Astrocyte of the hippocampus (primary cell): ENCODE data around the gene GLIPR1L1.

Experiments
- DNase-seq: peaks from one replicate; pipeline ENCODE4 v3.0.0; 2011; ENCODE audit warnings: low read depth, low spot score

GLIPR1L1 gene

DNA sequence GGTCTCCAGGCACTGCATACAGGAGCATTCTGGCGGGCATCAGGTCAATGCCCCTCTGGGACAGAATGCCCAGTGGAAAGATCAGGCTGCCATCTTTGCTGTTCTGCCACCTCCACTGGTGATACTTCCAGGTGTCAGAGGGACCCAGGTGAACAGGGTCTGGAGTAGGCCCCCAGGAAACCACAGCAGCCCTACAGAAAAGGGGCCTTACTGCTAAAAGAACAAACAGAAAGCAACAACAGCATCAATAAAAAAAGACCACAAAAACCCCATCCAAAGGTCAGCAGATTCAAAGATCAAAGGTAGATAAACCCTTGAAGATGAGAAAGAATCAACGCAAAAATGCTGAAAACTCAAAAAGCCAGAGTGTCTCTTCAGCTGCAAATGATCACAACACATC lies 15.9 kb downstream of the GLIPR1L1 start:
- DNase-seq = no peak

DNA sequence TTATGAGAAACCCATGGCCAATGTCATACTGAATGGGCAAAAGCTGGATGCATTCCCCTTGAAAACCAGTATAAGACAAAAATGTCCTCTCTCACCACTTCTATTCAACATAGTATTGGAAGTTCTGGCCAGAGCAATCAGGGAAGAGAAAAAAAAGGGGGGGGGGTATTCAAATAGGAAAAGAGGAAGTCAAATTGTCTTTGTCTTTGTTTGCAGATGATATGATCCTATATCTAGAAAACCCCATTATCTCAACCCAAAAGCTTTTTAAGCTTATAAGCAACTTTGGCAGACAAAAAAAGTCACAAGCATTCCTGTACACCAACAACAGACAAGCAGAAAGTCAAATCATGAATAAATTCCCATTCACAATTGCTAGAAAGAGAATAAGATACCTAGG lies 19.5 kb downstream of the GLIPR1L1 start:
- DNase-seq = no peak

DNA sequence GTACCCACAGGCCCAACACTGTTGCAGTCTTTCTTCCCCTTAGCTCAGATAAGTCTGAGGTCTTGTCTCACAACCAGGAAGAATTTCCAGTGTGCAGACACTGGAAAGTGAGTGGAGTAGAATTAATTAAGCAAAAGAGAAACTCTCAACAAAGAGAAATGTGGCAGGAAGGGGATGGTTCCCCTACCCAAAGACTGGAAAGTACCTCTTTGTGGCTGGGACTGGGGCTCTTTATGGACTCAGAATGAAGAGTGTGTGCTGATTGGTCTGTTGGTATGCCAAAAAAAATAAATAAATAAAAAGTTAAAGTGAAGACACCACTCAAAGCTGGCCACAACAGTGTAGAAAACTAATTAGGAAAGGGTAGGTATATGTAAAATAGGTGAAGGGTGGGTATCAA lies 26.4 kb downstream of the GLIPR1L1 start:
- DNase-seq = no peak

DNA sequence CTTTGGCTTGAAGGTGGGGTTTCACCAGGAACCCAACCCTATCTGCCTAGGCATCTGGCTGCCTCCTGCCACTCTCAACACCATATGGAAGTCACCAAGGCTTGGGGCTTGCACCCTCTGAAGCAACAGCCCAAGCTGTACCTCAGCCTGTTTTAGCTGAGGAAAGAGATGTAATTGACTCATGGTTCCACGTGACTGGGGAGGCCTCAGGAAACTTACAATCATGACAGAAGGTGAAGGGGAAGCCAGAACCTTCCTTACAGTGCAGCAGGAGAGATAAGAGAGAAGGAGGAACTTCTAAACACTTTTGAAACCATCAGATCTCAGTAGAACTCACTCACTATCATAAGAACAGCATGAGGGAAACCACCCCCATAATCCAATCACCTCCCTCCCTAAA lies 26.9 kb downstream of the GLIPR1L1 start:
- DNase-seq = no peak

DNA sequence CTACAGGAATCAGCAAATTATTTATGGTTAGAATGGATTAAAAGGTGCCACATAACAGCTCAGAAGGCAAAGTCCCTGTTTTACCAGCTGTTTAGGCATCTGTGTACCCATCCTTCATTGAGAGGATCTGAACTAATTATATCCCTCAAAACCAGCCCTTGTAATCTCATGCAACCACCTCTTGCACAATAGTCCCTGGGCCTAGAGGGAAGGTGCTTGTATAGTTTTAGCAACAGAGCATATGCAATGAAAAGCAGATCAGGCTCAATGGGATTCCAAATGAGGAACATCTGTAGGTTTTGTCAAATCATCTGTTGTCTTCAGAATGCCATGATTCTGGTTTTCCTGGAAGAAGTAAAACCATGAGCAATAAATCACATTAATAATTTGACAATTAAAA lies 30.4 kb downstream of the GLIPR1L1 start:
- no peak for DNase-seq

DNA sequence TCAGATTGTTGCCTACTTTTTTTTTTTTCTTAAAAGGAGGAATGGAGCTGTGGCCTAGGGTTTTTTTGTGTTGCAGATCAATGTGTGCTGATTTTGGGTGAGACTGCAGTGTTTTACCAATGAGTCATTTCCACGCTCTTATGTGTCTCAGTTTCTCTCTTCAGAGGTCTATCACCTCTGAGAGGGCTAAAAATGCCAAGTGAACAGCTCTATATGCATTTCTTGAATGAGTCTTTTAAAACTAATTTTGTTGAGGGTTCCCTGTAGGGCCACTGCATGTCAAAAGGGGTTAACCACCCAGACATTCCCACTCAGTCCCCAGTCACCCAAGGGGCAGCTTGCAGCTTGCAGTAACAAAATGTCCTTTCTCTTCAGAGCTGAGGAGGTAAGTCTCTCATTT lies 32.2 kb downstream of the GLIPR1L1 start:
- peak; percentile 54 for DNase-seq

DNA sequence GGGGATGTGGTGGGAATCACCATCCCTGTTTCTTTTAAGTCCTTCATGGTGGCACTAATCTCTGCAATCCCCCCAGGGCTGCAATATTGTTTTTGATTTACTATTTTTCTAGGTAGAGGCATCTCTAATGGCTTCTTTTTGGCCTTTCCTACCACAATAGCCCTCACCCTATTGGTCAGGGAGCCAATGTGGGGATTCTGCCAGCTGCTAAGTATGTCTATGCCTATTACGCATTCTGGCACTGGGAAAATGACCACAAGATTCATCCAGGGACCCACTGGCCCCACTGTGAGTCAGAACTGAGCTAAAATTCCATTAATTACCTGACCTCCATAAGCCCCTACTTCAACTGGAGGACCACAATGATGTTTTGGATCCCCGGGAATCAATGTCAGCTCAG lies 40.5 kb downstream of the GLIPR1L1 start:
- peak; percentile 56 for DNase-seq

DNA sequence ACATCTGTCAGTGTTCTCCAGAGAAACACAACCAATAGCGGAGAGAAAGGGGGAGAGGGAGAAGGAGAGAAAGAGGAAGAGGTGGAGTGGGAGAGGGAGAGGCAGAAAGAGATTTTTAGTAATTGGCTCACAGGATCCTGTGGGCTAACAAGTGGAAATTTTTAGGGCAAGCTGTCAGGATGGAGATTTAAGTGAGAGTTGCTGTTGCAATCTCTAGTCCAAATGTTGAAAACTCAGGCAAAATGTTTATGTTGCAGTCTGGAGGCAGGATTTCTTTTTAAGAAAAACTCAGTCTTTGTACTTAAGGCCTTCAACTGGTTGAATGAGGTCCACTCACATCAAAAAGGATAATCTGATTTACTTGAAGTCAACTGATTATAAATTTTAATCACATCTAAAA lies 43.9 kb downstream of the GLIPR1L1 start:
- no peak for DNase-seq

DNA sequence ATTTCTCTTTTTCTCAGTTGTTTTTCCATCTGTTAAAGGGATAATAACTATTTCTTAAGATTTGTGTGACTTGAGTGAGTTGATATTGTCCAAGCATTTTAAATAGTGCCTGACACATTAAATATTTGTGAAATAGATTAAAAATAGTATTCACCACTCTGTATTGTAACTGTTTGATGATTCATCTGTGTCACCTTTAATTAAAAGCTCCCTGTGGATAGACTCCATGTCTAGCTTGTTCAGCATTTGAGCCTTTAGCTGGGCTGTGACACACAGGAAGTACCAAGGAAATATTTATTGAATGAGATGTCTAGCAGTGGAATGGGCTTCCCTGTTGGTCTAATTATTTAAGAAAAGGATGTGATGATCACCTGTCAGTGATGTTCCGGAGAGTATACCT lies 54.6 kb downstream of the GLIPR1L1 start:
- peak; percentile 46 for DNase-seq

DNA sequence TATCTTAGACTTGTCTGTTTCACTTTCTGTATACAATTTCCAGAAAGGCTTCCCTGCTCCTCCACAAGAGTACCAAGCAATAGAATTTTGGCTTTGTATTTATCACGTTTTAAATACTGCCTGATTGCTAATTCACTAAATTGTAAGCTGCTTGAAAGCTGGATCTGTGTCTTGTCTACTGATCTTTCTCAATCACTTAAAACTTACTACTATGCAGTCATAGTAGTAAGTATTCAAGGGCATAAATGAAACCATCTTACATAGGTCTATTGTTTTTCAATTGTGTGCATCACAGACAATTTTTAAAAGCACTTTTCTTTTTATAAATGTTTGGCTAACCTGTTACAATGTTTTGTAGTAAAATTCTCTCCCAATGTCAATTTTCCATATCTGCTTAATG lies 55.2 kb downstream of the GLIPR1L1 start:
- DNase-seq = no peak

DNA sequence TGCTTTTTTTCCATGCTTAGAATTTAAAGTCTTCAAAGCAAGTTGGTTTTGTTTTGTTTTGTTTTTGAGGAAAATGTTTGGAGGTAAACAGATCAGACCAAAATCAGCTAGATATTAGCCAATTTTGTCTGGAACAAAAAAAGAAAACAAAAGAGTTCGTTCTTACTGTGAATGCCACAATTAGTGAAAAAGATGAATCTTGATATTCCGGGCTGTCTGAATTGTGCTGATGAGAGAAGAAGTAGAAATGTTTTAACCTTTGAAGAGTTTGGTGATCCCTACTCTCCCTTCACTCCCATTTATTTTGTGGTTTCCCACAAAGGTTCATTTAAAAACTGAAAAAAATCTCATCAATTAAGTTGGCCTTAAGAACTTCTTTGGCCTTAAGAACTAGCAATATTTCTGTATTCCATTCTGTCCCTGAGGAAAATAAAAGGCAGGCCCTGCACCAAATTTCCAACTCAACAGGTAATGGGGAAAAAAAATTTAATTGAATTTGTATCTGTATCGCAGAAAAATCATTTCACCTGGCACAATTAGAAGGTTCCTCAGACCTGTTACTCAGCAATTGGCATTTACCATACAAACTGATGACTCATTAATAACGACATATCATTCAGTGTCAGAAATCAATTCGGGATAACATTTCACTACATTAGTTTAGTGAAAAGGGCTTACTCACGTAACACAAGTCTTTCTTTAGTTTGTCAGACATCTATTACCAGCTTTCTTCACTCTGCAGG lies 55.9 kb downstream of the GLIPR1L1 start:
- DNase-seq = no peak

DNA sequence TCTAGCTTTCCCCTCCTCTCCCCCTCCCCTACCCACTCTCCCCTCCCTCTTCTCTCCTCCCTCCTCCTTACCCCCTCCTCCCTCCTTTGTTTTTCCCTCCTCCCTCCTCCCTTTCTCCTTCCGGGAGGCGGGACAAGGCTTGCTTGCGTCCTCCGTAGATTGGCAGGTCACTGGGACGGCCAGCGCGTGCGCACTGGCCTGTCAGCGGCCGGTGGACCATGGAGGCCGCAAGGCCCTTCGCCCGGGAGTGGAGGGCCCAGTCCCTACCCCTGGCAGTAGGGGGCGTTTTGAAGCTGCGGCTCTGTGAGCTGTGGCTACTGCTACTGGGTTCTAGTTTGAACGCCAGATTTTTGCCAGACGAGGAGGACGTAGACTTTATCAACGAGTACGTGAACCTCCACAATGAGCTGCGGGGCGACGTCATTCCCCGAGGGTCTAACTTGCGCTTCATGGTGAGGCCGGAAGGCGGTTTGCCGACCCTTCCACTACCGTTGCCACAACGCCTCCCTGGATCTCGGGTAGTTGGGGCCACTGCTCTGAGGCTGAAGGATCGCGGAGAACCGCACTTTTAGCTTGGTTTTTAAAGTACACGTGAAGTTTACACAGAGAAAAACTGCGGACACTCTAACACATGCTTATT lies 56.5 kb downstream of the GLIPR1L1 start, which contains the start of gene GLIPR1L2:
Gene GLIPR1L2 (plus strand): TSS at position 191 of the 640 bp plus-strand sequence. CDS start 28 bp downstream, at position 219.
- peak; percentile 100 for DNase-seq

DNA sequence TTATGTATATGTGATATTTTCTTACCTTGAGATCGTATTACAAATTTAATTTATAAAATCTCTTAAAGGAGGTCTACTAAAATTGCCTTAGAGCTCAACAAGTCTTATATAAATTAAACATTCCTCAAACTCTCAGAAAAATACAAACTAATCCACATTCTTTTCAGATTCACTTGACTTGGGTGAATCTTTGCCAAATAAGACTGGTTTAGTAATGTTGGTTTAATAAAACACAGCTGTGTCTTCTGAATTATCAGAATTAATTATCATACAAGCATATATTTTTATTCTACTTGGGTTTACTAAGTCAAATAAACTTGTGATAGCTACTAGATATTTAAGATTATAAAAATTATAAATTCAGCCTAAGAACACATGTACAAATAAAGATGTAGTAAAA lies 69.8 kb downstream of the GLIPR1L1 start:
- DNase-seq = no peak

DNA sequence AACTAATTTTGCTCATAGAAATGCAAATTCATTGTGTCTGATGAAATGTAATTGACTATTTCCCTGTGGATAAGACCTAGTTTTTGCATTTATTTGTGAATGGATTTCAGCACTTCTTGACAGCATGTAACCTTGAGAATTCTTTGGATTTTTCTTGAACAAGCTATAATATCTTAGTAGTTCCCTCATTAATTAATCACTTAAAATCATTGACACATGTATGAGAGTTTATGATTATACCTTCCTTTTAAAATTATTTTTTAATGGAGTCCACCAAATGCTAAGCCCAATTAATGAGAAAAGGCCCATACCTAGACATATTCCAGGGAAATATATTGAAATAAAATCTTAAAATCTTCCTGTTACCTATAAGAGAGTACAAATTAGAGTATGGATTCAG lies 73.2 kb downstream of the GLIPR1L1 start:
- no peak for DNase-seq

DNA sequence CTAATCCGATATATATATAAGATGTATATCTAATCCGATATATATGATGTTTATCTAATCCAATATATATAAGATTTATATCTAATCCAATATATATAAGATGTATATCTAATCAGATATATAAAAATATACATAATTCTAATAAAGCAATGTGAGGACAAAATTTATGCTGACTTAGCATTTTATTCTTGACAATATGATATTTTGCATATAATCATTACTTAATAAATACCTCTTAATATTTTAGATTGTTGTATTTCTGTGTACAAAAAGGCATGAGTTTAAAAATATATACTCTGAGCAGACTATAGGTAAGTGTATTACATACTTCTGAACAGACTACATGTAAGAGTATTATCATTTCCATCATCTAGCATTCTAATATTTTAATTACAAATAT lies 75.4 kb downstream of the GLIPR1L1 start:
- DNase-seq = no peak

DNA sequence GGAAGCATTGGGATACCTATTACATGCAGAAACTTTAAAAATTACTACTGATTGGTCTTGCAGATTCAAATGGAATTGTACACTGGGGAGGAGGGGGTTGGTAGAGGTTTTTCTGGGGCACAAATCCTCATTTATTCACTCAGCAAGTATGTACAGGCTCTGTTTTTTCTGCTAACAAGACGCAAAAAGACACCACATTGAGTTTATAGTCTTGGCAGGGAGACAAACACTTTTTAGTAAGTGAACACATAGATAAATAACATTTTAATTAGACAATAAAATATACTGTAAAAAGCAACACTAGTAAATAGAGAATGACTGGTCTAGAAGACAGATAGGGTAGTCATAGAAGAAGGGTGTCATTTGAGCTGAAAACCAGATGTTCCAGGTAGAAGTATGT lies 80.2 kb downstream of the GLIPR1L1 start:
- no peak for DNase-seq

DNA sequence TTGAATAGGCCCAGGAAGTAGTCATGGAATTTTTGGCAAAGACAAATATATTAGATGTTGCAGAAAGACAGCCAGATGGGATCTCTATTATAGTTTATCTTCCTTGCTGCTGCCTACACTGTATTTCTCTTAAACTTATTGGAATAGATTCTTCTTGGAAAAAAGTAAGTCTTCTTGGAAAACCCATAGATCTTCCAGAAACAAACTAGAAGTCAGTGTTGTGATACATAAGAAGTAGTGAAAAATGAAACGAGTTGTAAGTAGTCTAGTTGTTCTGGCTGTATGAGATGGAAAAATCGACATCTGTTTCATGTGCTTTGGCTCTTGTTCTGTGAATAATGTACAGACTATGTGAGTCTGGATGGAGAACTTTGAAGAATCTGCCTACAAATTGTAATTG lies 85.4 kb downstream of the GLIPR1L1 start:
- no peak for DNase-seq
